D341Med (cell line): ENCODE data around the gene ZSWIM2.
"Not testable (repeated sequence)": the region's sequence is repeated elsewhere in the genome, so short reads cannot be mapped to it uniquely, and the experiment has no call there.

ENCODE experiments used
- DNase-seq: peaks from one replicate; pipeline ENCODE4 v3.0.0; 2012; ENCODE audit warnings: low spot score

ZSWIM2 gene, protein sequence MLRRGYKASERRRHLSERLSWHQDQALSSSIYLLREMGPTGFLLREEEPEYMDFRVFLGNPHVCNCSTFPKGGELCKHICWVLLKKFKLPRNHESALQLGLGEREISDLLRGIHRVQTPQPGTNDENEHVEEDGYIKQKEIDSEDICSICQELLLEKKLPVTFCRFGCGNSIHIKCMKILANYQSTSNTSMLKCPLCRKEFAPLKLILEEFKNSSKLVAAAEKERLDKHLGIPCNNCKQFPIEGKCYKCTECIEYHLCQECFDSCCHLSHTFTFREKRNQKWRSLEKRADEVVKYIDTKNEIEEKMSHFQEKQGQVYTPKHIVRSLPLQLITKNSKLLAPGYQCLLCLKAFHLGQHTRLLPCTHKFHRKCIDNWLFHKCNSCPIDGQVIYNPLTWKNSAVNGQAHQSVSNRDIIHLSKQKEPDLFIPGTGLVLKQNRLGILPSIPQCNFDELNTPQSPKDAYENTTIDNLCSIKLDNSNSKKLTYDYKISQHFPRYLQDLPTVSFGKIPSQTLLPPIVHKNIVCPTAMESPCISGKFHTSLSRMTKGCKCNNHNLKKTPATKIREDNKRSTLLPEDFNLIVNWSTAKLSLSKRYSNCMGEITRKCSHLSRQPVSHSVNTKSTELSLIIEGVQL

DNA sequence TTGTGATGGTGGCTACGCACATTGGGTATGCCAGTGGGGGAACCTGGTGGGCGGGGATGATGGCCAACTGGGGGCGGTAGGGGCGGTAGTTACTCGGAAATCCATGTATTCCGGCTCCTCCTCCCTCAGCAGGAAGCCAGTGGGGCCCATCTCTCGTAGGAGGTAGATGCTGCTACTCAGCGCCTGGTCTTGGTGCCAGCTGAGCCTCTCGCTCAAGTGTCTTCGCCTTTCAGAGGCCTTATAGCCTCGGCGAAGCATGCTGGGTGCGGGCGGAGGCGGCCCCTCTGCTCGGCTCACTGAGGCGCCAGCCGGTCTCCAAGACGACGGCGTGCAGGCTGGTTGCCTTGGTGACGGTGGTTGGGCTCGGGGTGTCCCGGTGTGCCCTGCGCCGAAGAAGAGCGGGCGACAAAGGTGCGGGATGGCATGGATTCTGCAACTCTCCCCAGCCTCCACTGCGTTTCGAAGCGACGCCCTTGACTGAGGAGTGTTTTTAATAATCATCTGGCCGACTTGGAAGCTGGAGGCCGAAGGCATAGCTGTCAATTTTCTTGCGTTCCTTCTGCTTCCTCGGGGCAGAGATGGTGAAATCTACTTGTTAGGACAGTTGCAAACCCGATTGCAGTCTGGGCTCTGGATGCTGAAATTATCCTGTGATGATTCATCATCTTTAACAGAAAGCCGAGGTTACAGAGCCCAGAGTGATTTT lies at the start of gene ZSWIM2:
TSS of gene ZSWIM2 (minus strand) at position 298 of the 706 bp plus-strand sequence. CDS start at position 258, 40 bp downstream.
- DNase-seq = no peak

GRCh38 chr2:186896220-186896619 lies 47.2 kb upstream of the ZSWIM2 start:
- DNase-seq = not testable (repeated sequence)

- no peak for DNase-seq
Measured at GRCh38 chr2:186895451-186895850, 46.5 kb upstream of the ZSWIM2 start.

GRCh38 chr2:186894478-186894877 lies 45.5 kb upstream of the ZSWIM2 start:
- no peak for DNase-seq

- DNase-seq = no peak
Measured at GRCh38 chr2:186892821-186893220, 43.9 kb upstream of the ZSWIM2 start.

DNA sequence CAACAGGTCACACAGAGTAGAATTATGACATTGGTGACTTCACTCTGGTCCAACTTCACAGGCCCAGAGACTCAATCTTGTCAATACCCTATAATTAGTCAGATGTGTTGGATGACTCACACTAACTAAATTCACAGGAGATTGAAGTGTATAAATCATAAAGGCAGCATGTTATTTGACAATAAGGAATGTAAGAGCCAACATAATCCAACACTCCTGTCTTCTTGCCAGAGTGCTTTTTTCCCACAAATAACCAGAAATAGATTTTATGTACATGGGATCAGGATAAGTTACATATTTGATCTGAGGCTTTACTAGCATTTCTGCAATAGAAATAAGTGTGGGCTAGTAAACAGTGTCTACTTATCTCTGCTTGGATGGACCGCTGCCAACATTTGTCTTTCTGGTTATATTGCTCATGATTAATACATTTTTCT lies 42.2 kb upstream of the ZSWIM2 start:
- no peak for DNase-seq

DNA sequence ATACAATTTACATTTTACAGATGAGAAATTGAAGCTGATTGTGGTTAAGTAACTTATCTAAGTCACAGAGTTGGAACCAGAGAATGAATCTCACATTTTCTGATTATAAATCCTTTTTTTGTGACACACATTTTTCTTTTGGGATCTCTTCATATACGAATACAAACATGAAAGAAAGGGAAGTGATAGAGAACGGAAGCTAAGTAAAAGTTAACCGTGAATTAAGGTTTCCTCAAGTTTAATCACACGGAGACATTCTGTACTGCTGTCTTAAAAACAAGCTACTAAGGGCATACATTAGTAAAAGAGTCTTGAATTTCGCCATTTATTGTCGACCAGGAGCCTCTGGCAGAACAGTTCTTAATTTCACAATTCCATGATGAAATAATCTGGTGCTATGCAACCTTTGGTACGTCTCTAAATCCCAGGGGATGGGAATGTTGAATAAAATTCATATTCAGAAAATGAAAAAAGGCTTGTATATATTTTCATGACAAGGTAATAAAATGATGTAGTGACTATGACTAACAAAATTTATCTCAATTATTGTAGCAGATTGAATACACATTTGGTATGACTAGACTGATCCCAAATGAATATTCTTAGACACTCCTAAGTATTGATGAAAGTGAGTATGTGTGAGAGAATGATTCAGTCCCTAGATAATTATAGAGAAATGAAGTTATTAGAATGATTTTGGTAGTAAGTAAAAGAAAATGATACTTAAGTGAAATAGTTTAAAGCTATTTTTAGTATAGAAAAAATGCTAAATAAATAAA lies 40.3 kb upstream of the ZSWIM2 start:
- no peak for DNase-seq

DNA sequence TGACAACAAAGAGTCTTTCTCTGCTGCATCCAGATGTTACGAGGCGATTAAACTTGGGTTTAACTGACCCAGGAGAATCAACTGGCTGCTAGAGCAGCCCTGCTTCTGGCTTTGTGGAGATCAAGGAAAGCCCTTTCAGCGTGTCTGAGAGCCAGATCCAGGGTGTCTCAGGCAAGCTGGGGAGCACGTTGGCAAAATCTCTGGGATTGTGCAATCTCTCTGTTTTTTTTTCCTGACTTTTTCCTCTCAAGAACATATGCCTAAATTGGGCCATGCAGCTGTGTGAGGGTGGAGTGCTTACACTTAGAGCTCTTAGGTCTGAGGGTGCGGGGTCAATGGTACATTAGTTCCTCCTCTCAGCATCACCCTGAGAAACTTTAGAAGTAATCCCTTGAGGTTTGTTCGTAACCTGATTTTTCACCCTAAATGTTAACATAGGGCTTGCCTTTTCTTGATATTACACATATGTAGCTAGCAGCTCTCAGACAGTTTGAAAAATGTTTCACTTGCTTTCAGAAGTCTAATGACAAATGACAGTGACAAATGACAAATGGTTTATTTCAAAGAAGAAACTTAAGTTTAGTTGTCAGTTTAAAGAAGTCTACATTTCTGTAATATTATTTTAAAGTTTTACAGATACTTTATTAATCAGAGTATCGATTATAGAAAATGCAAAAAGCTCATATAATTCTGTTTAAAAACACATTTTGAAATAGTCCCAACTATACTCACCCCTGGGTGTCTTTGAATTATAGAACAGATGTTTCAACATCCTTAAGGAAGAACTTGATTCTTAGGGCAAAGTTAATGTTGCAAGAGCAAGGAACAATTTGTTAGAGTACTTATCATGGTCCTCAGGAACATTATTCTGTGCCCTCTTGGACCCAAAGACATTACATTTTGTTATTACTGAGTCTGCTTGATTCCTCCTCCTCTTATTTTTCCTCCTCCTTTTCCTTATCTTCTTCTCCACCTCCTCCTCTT lies 38.4 kb upstream of the ZSWIM2 start:
- DNase-seq = no peak

DNA sequence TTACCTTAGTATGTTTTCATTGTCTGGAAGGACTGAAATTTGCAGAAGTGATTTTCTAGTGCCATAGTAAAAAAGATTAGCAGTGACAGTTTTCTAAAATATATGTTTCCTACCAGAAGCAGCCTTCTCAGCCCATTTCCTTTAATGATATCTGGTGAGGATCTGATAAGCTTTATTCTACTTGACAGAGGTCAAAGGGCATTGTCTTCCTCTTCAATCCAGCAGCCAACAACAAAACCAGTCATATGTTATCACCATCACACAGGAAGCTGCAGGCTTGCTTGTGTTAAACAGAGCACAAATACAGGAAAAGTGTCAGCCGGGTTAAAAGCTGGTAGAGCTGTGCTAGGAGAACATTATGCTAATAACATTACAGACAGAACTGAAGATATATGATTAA lies 35.6 kb upstream of the ZSWIM2 start:
- DNase-seq = no peak

DNA sequence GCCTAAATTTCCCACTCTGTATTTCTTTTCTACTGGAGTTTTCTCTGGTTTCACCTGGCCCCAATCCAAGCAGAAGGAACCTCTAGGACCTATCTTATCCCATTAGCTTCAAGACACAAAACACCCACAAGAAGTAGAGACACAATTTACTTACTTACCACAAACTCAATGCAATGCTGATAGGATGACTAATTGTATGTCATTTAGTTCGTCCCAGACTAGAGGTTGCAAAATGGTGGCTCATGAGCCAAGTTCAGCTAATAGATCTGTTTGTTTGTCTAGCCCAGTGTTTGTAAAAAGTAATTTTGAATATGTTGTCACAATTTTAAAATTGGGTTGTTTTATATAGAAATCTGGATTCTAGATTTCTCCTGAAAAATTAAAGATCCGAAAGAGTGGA lies 34.7 kb upstream of the ZSWIM2 start:
- DNase-seq = no peak

GRCh38 chr2:186882511-186883071 lies 33.6 kb upstream of the ZSWIM2 start:
- DNase-seq = no peak

- no peak for DNase-seq
Measured at GRCh38 chr2:186881660-186882059, 32.7 kb upstream of the ZSWIM2 start.

DNA sequence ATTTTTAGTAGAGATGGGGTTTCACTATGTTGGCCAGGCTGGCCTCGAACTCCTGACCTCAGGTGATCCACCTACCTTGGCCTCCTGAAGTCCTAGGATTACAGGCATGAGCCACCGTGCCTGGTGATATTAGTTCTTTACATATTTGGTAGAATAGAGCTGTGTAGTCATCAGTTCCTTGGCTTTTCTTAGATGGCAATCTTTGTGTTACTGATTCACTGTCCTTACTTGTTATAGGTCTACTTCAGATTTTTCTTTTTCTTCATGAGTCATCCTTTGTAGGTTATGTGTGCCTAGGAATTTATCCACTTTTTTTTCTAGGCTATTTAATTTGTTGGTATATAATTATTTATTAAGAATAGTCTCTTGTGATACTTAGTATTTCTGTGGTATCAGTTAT lies 30.3 kb upstream of the ZSWIM2 start:
- DNase-seq = no peak

DNA sequence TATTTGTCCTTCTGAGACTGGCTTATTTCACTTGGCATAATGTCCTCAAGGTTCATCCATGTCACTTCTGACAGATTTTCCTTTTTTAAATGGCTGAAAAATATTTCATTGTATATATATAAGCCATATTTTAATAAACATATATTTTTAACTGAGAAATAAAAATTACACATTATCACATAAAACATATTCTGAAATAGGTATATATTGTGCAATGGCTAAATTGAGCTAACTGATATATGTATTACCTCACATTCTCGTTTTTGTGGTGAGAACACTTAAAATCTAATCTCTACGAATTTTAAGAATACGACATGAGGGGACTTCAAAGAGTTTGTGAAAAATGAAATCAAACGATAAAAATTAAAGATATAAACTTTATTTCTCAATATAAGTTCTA lies 25.7 kb upstream of the ZSWIM2 start:
- DNase-seq = no peak

GRCh38 chr2:186871881-186872280 lies 22.9 kb upstream of the ZSWIM2 start:
- no peak for DNase-seq

DNA sequence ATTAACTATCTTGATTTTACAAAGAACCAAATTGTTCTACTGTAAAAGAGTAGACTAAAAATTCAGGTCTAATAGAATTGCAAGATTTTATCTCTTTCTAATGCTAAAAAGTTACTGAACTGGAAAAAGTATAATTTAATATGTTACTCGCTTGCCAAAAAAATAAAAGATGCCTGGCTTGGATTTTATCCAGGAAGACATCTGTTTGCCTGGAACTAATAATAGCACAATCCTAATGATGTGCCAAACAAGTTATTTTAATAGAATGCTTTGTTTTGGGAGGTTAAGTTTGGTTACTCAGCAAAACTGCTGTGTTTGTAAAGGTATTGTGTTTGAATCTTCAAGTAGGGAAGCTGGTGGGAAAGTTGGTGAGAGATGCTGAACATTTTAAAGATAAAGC lies 19.4 kb upstream of the ZSWIM2 start:
- no peak for DNase-seq

DNA sequence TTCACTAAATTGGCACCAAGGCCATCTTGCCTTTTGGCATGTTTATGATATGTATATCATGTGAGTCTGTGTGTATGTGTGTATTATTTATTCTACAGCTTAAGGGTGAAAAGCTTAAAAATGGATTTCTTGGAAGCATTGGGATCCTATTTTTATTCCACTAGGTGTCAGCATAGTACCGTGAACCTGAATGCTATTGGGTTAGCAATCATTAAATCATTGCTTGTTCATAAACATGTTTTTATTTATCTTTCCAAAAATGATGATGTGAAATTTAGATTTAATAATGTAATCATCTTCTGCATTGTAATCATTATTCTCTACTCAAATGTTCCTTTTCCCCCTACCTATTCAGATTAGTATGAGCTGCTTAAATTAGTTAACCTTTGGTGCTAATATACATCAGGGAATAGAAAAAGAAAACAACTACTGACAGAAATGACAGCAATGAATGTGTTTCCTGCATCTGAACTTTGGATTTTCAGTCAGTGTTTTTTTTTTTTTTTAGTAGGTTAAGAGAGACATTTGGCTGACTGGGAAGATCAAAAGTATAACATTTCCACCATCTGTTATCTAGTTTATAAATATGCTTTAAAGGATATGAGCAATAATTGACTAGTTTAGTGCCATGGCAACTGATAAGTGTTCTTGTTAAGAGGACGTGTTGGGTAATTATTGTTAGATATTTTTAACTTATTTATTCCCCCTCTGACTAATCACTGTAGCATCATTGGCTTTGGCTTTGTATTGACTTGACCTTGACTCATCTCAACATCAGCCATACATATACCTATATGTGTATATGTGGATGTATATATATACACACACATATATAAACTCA lies 14.1 kb upstream of the ZSWIM2 start:
- DNase-seq = peak; percentile 20

DNA sequence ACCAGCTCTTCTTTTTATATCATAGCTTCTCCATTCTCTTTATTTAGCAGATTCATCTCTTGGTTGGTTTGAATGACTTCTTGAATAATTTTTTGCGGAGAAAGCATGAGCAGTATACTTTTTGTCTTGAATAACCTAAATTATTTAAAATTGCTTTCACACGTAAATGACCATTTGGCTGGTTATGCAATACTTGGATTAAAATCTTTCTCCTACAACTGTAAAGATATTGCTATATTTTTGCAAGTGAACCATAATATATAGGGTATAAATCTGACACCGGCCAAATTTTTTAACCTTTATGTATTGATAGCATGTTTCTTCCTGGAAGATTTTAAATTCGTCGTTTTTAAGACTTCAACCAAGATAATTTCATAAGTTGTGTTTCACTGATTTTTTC lies 6.2 kb upstream of the ZSWIM2 start:
- no peak for DNase-seq

DNA sequence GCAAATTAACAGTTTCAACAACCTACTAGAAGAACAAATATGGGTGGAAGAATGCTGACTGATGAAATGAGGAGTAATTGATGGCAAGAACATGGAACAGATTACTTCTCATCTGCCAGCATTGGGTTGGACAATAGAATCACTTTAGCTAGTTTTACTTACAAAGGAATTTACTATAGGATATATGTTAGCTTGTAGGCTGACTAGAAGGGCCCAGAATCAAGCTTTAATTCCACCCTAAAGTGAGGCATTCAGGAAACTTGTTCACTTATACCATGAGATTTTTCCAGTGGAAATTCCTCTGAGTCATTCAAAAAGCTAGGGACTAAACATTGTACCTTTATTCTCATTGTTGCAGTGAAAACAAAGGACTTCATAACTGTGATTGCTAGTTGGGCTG lies 5.0 kb upstream of the ZSWIM2 start:
- no peak for DNase-seq

GRCh38 chr2:186852508-186852907 lies 3.5 kb upstream of the ZSWIM2 start:
- DNase-seq = no peak
